Calu3 (cell line): ENCODE measurements around the gene MAPK8IP3. TPM values are rescaled to one million over a fixed set of nuclear protein-coding genes. Genes with fewer than 3 reads are reported as not detected.

ENCODE experiments used
- BruUV-seq: library from RNA; stranded (reverse); fragments of 400-500 nt; replicated peaks from 2 replicates; lab custom pipeline; 2021; lab: Mats Ljungman, UMichigan
- CTCF ChIA-PET: fragments of 300-600 bp; sonication (Branson Sonifier 250); formaldehyde crosslinking; loops from one replicate; lab custom pipeline; 2022; ENCODE audit warnings: antibody characterized with exemption; lab: Charles Lee
- DNase-seq: peaks from one replicate; pipeline ENCODE4 v3.0.0; 2022
- H3K27ac Mint-ChIP-seq: one replicate; pipeline ENCODE4 v1.8.0; 2022; ENCODE audit warnings: mixed read lengths; ENCODE audit not compliant: unreplicated experiment
- H3K27me3 Mint-ChIP-seq: one replicate; pipeline ENCODE4 v1.8.0; 2022; ENCODE audit warnings: mixed read lengths; ENCODE audit not compliant: unreplicated experiment
- H3K36me3 Mint-ChIP-seq: one replicate; pipeline ENCODE4 v1.8.0; 2022; ENCODE audit warnings: mild to moderate bottlenecking, moderate library complexity, mixed read lengths; ENCODE audit not compliant: insufficient read depth, unreplicated experiment
- H3K4me1 Mint-ChIP-seq: one replicate; pipeline ENCODE4 v1.8.0; 2022; ENCODE audit warnings: mild to moderate bottlenecking, low read depth, mixed read lengths; ENCODE audit not compliant: unreplicated experiment
- H3K4me3 Mint-ChIP-seq: one replicate; pipeline ENCODE4 v1.8.0; 2022; ENCODE audit warnings: mild to moderate bottlenecking, low read depth, moderate library complexity, mixed read lengths; ENCODE audit not compliant: unreplicated experiment
- H3K9me3 Mint-ChIP-seq: one replicate; pipeline ENCODE4 v1.8.0; 2022; ENCODE audit warnings: low read depth, mixed read lengths; ENCODE audit not compliant: unreplicated experiment
- CTCF ChIP-seq: fragments of 200-600 bp; IDR thresholded peaks from one replicate; pipeline ENCODE4 v1.8.0; 2022; ENCODE audit warnings: antibody characterized with exemption; ENCODE audit not compliant: unreplicated experiment
- intact Hi-C: fragments of 100-400 bp; cut with micrococcal nuclease; formaldehyde crosslinking; loops from one replicate; pipeline ENCODE4 v1.10.0; 2022; ENCODE audit not compliant: unreplicated experiment
- total RNA-seq: library from RNA; stranded (reverse); gene quantifications from 2 replicates; pipeline ENCODE4 v1.2.3, GENCODE V29; 2022

Gene MAPK8IP3
- total RNA-seq, 1 experiment from 2014 or later: 110 TPM

- Mint-ChIP-seq H3K27ac (no peak overlapping the region), H3K4me1 (no peaks in the 10 kb centered on the region), H3K9me3 (no peaks in the 10 kb centered on the region), H3K27me3 (no peaks in the 10 kb centered on the region), H3K36me3 (peaks cover 52% of the 10 kb centered on the region), H3K4me3 (no peak overlapping the region)
- TF ChIP-seq CTCF: no peak
- no peak for DNase-seq
- intact Hi-C loops: no loop called here
- CTCF ChIA-PET: no interaction called here
- no TSS peak for BruUV-seq
Observed at GRCh38 chr16:1788708-1789100, 82.7 kb downstream of the MAPK8IP3 start.

GRCh38 chr16:1789643-1790045 lies 83.6 kb downstream of the MAPK8IP3 start:
- no TSS peak for BruUV-seq
- peaks cover 51% of the 10 kb centered on the region for H3K36me3 Mint-ChIP-seq
- no peaks in the 10 kb centered on the region for H3K27me3 Mint-ChIP-seq
- H3K9me3 Mint-ChIP-seq: no peaks in the 10 kb centered on the region
- no peak for DNase-seq
- intact Hi-C loops: no loop called here
- no peak overlapping the region for H3K4me3 Mint-ChIP-seq
- no peaks in the 10 kb centered on the region for H3K4me1 Mint-ChIP-seq
- no peak for TF ChIP-seq CTCF
- CTCF ChIA-PET: no interaction called here
- H3K27ac Mint-ChIP-seq: no peak overlapping the region

GRCh38 chr16:1790261-1790610 lies 84.2 kb downstream of the MAPK8IP3 start:
- H3K27ac Mint-ChIP-seq: no peak overlapping the region
- no peak for TF ChIP-seq CTCF
- no peak for DNase-seq
- H3K4me1 Mint-ChIP-seq: no peaks in the 10 kb centered on the region
- peaks cover 48% of the 10 kb centered on the region for H3K36me3 Mint-ChIP-seq
- intact Hi-C loops: no loop called here
- H3K9me3 Mint-ChIP-seq: no peaks in the 10 kb centered on the region
- CTCF ChIA-PET: no interaction called here
- H3K4me3 Mint-ChIP-seq: no peak overlapping the region
- no peaks in the 10 kb centered on the region for H3K27me3 Mint-ChIP-seq
- no TSS peak for BruUV-seq

- no peak for TF ChIP-seq CTCF
- intact Hi-C loops: no loop called here
- no peak overlapping the region for H3K27ac Mint-ChIP-seq
- no peak for DNase-seq
- no peaks in the 10 kb centered on the region for H3K27me3 Mint-ChIP-seq
- peaks cover 44% of the 10 kb centered on the region for H3K36me3 Mint-ChIP-seq
- H3K4me1 Mint-ChIP-seq: no peaks in the 10 kb centered on the region
- CTCF ChIA-PET: no interaction called here
- no TSS peak for BruUV-seq
- no peak overlapping the region for H3K4me3 Mint-ChIP-seq
- no peaks in the 10 kb centered on the region for H3K9me3 Mint-ChIP-seq
Observed at GRCh38 chr16:1790611-1791255, 84.7 kb downstream of the MAPK8IP3 start.
